CD14-positive monocyte (primary cell): ENCODE measurements around the gene SIRT7. TPM values are rescaled to one million over a fixed set of nuclear protein-coding genes. Genes with fewer than 3 reads are reported as not detected.

Experiments used
- DNase-seq, 3 donors: peaks; one replicate each; pipeline ENCODE4 v3.0.0-alpha.2; 2011 to 2022
- H2AFZ ChIP-seq: 2 replicates; pipeline ENCODE4 v1.6.0; 2012; ENCODE audit warnings: mild to moderate bottlenecking, low read depth, low read length, inconsistent platforms; ENCODE audit not compliant: insufficient read depth, poor library complexity, severe bottlenecking
- H3K27ac ChIP-seq, 2 donors: 1 replicate in 1 of 2; 2 replicates in 1 of 2; pipeline ENCODE4 v1.5.1; 2012 to 2013; ENCODE audit warnings: low read length in 2 of 2, control low read depth in 1 of 2, inconsistent platforms in 1 of 2, low read depth in 1 of 2, mild to moderate bottlenecking in 1 of 2
- H3K27me3 ChIP-seq, 2 donors: one replicate each; pipeline versions ENCODE4 v1.6.0 to v1.6.1; 2011 to 2013; ENCODE audit warnings: low read length in 2 of 2; ENCODE audit not compliant: control insufficient read depth in 2 of 2, insufficient read depth in 2 of 2
- H3K36me3 ChIP-seq, 2 donors: replicated peaks in 1 of 2; 1 replicate in 1 of 2; 2 replicates in 1 of 2; pipeline versions ENCODE4 v1.5.1 to v1.6.1; 2012 to 2013; ENCODE audit warnings: low read length in 2 of 2, control low read depth in 1 of 2, inconsistent platforms in 1 of 2, mild to moderate bottlenecking in 1 of 2; ENCODE audit not compliant: insufficient read depth in 2 of 2, control insufficient read depth in 1 of 2
- H3K4me1 ChIP-seq, 2 donors: 1 replicate in 1 of 2; 2 replicates in 1 of 2; pipeline versions ENCODE4 v1.5.1 to v1.6.1; 2012 to 2013; ENCODE audit warnings: low read length in 2 of 2, control low read depth in 1 of 2, inconsistent platforms in 1 of 2, mild to moderate bottlenecking in 1 of 2, moderate library complexity in 1 of 2; ENCODE audit not compliant: insufficient read depth in 2 of 2, control insufficient read depth in 1 of 2
- H3K4me2 ChIP-seq: replicated peaks from 2 replicates; pipeline ENCODE3; 2012; ENCODE audit warnings: low read length, moderate library complexity, mild to moderate bottlenecking; ENCODE audit not compliant: poor library complexity, severe bottlenecking; ENCODE audit errors: extremely low read depth
- H3K4me3 ChIP-seq, 3 experiments: fragments of 200-600 bp in 1 of 3; sonication (generic) in 1 of 3; replicated peaks in 1 of 3; 1 replicate in 2 of 3; 2 replicates in 1 of 3; pipeline ENCODE4 v1.5.1; 2011 to 2013; ENCODE audit warnings: low read length in 3 of 3, mild to moderate bottlenecking in 3 of 3, control low read depth in 2 of 3, low read depth in 2 of 3, inconsistent platforms in 1 of 3, moderate library complexity in 1 of 3
- H3K79me2 ChIP-seq: 2 replicates; pipeline ENCODE4 v1.6.0; 2012; ENCODE audit warnings: mild to moderate bottlenecking, control low read depth, inconsistent platforms, low read length, moderate library complexity; ENCODE audit not compliant: insufficient read depth
- H3K9ac ChIP-seq: 2 replicates; pipeline ENCODE4 v1.6.0; 2017; ENCODE audit warnings: low read length, mild to moderate bottlenecking; ENCODE audit not compliant: insufficient read depth, poor library complexity, severe bottlenecking
- H3K9me3 ChIP-seq, 2 donors: replicated peaks in 1 of 2; 1 replicate in 1 of 2; 2 replicates in 1 of 2; pipeline versions ENCODE4 v1.5.1 to v1.6.1; 2012 to 2013; ENCODE audit warnings: low read length in 2 of 2, control low read depth in 1 of 2; ENCODE audit not compliant: control insufficient read depth in 1 of 2, insufficient read depth in 1 of 2
- H4K20me1 ChIP-seq: 2 replicates; pipeline ENCODE4 v1.6.0; 2012; ENCODE audit warnings: mild to moderate bottlenecking, low read length, control low read depth, moderate library complexity; ENCODE audit not compliant: insufficient read depth
- H3K27ac Mint-ChIP-seq, 7 donors: one replicate each; pipeline ENCODE4 v1.8.0; 2020; ENCODE audit warnings: mild to moderate bottlenecking in 7 of 7, mixed read lengths in 7 of 7, moderate library complexity in 6 of 7, inconsistent platforms in 2 of 7
- H3K27me3 Mint-ChIP-seq, 3 donors: one replicate each; pipeline ENCODE4 v1.8.0; 2021 to 2022; ENCODE audit warnings: low read depth in 3 of 3, mild to moderate bottlenecking in 3 of 3, mixed read lengths in 3 of 3, moderate library complexity in 3 of 3, inconsistent platforms in 1 of 3
- H3K36me3 Mint-ChIP-seq, 2 donors: one replicate each; pipeline ENCODE4 v1.8.0; 2020; ENCODE audit warnings: mixed read lengths in 2 of 2, inconsistent platforms in 1 of 2, mild to moderate bottlenecking in 1 of 2
- H3K4me1 Mint-ChIP-seq: one replicate; pipeline ENCODE4 v1.8.0; 2020; ENCODE audit warnings: mild to moderate bottlenecking, mixed read lengths
- H3K4me3 Mint-ChIP-seq, 2 donors: one replicate each; pipeline ENCODE4 v1.8.0; 2020; ENCODE audit warnings: mild to moderate bottlenecking in 2 of 2, mixed read lengths in 2 of 2, moderate library complexity in 1 of 2
- H3K9me3 Mint-ChIP-seq, 7 donors: one replicate each; pipeline ENCODE4 v1.8.0; 2020 to 2022; ENCODE audit warnings: mixed read lengths in 7 of 7, mild to moderate bottlenecking in 6 of 7, moderate library complexity in 6 of 7, inconsistent platforms in 2 of 7
- CTCF ChIP-seq: fragments of 200-600 bp; IDR thresholded peaks from one replicate; pipeline ENCODE4 v1.8.0; 2022; ENCODE audit warnings: antibody characterized with exemption, mild to moderate bottlenecking
- WGBS: methylation state at CpG from one replicate; pipeline ENCODE4 v1.1.5; 2013; ENCODE audit warnings: missing lambda C conversion rate; ENCODE audit not compliant: insufficient coverage; 5-methylcytosine and 5-hydroxymethylcytosine counted together
- intact Hi-C, 2 donors: fragments of 100-400 bp; cut with micrococcal nuclease; formaldehyde crosslinking; loops; one replicate each; pipeline versions ENCODE4 v1.15.0 to v1.15.1; 2023
- polyA plus RNA-seq, 3 donors: library from polyadenylated mRNA; depleted of rRNA in 1 of 3; unstranded in 2 of 3; stranded (reverse) in 1 of 3; fragments of 300-500 nt in 2 of 3; fragments of >200 nt in 1 of 3; fragmentation: Illumina TruSeq in 2 of 3; gene quantifications; 1 replicate in 2 of 3; 2 replicates in 1 of 3; pipeline ENCODE4 v1.2.3, GENCODE V29; 2012 to 2021

SIRT7 gene
- polyA plus RNA-seq, 3 donors = 22.5 to 73.5 (median 23.7) TPM

GRCh38 chr17:81966343-81967243 is 48.6 kb upstream of the SIRT7 start:
- peak overlapping the region in 1 of 3 experiments; percentile 59 for H3K4me3 ChIP-seq
- no peaks in the 10 kb centered on the region for H3K36me3 ChIP-seq
- WGBS = 13% methylated on average over 38 of the region's 41 CpGs
- H3K9me3 ChIP-seq = peaks cover 0 to 6% of the 10 kb centered on the region in 2 donors
- Mint-ChIP-seq H3K36me3 (peaks cover 0 to 3% of the 10 kb centered on the region in 2 donors), H3K27me3 (peaks cover 34 to 47% (median 37%) of the 10 kb centered on the region in 3 donors), H3K4me3 (peak overlapping the region; percentile 51 to 62), H3K27ac (no peak overlapping the region), H3K9me3 (peaks cover 0 to 8% (median 0%) of the 10 kb centered on the region in 7 donors), H3K4me1 (peaks cover 28% of the 10 kb centered on the region)
- H3K4me2 ChIP-seq = peak overlapping the region; percentile 70
- peak; percentile 26 to 44 (median 38) for DNase-seq
- H3K79me2 ChIP-seq = no peaks in the 10 kb centered on the region
- no peaks in the 10 kb centered on the region for H4K20me1 ChIP-seq
- H3K9ac ChIP-seq = peak overlapping the region; percentile 43
- TF ChIP-seq CTCF = no peak
- peaks cover 34 to 36% of the 10 kb centered on the region in 2 donors for H3K4me1 ChIP-seq
- H3K27ac ChIP-seq = no peak overlapping the region
- intact Hi-C loops = no loop called here
- H2AFZ ChIP-seq = peak overlapping the region; percentile 78
- H3K27me3 ChIP-seq = peaks cover 6 to 30% of the 10 kb centered on the region in 2 donors

- H3K27me3 ChIP-seq = peaks cover 13 to 39% of the 10 kb centered on the region in 2 donors
- WGBS = 92% methylated on average over 20 of the region's 22 CpGs
- H3K79me2 ChIP-seq = no peaks in the 10 kb centered on the region
- peak overlapping the region in 1 of 2 donors; percentile 67 for H3K4me3 Mint-ChIP-seq
- peaks cover 40 to 49% of the 10 kb centered on the region in 2 donors for H3K4me1 ChIP-seq
- H3K27ac Mint-ChIP-seq = peak overlapping the region in 1 of 7 donors; percentile 67
- no peak for DNase-seq
- intact Hi-C loops = loop anchor here in 1 of 2 donors (5.0 kb wide), 1 partner anchor 188 kb away; no protein-coding TSS in a partner anchor
- peaks cover 0 to 8% (median 0%) of the 10 kb centered on the region in 7 donors for H3K9me3 Mint-ChIP-seq
- H3K4me2 ChIP-seq = no peak overlapping the region
- H4K20me1 ChIP-seq = no peaks in the 10 kb centered on the region
- peaks cover 36 to 57% (median 38%) of the 10 kb centered on the region in 3 donors for H3K27me3 Mint-ChIP-seq
- peaks cover 28% of the 10 kb centered on the region for H3K4me1 Mint-ChIP-seq
- H3K9ac ChIP-seq = no peak overlapping the region
- peaks cover 0 to 6% of the 10 kb centered on the region in 2 donors for H3K9me3 ChIP-seq
- H2AFZ ChIP-seq = no peak overlapping the region
- peaks cover 0 to 3% of the 10 kb centered on the region in 2 donors for H3K36me3 Mint-ChIP-seq
- TF ChIP-seq CTCF = no peak
- H3K27ac ChIP-seq = no peak overlapping the region
- no peaks in the 10 kb centered on the region for H3K36me3 ChIP-seq
- no peak overlapping the region for H3K4me3 ChIP-seq
Measured at GRCh38 chr17:81964081-81964849, 46.3 kb upstream of the SIRT7 start.
